Loucy (cell line): ENCODE measurements around the gene C12orf75.

Experiments used
- CTCF ChIP-seq: fragments of 200-600 bp; sonication (generic); conservative IDR thresholded peaks from 2 replicates; pipeline ENCODE4 v1.5.1; 2014; ENCODE audit warnings: mild to moderate bottlenecking, antibody characterized with exemption, low read length
- EZH2phosphoT487 ChIP-seq: fragments of 200-600 bp; IDR thresholded peaks from 2 replicates; pipeline ENCODE4 v1.6.1; 2018; ENCODE audit warnings: antibody characterized with exemption, mild to moderate bottlenecking, moderate library complexity, borderline replicate concordance

GRCh38 chr12:105398930-105399329 lies 68.4 kb downstream of the C12orf75 start:
- TF ChIP-seq CTCF: no peak
- TF ChIP-seq EZH2phosphoT487: no peak
